ENCODE results near the gene AKAP12. TPM values are rescaled to one million over a fixed set of nuclear protein-coding genes. Genes with fewer than 3 reads are reported as not detected.

The AKAP12 gene
- total RNA-seq, 1 donor from 2014 or later, result 736 TPM

GRCh38 chr6:151205721-151206600 lies 33.8 kb upstream of the AKAP12 start:
- Mint-ChIP-seq H3K36me3 (peaks cover 8% of the 10 kb centered on the region), H3K4me1 (peaks cover 27% of the 10 kb centered on the region), H3K9me3 (peaks cover 22% of the 10 kb centered on the region), H3K27me3 (ENCODE audit: low read depth) (no peaks in the 10 kb centered on the region), H3K4me3 (no peak overlapping the region), H3K27ac (no peak overlapping the region)
- no peak for TF ChIP-seq CTCF (IDR thresholded peaks at IDR 0.05; ENCODE audit: unreplicated experiment)
- DNase-seq (ENCODE audit: low spot score in 2 of 2, unreplicated experiment in 2 of 2), result no peak

DNA sequence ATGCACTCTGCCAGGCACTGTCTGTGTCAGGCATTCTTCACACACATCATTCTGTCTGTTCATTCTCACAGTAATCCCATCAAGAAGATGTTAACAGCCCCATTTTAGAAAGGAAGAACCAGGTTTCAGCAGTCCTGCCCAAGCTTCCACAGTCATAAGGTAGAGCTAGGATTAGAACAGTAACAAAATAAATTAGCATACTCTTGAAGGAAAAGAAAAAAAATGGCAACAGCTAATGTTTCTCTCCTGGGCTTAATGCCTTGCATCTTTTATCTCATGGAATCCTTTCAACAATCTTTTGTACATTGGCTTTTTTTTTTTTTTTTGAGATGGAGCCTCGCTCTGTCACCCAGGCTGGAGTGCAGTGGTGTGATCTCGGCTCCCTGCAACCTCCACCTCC lies 32.1 kb upstream of the AKAP12 start:
- Mint-ChIP-seq H3K4me1 (peaks cover 27% of the 10 kb centered on the region), H3K36me3 (peaks cover 13% of the 10 kb centered on the region), H3K9me3 (peaks cover 24% of the 10 kb centered on the region), H3K4me3 (no peak overlapping the region), H3K27me3 (ENCODE audit: low read depth) (no peaks in the 10 kb centered on the region), H3K27ac (peak overlapping the region; percentile 89)
- DNase-seq (ENCODE audit: low spot score in 2 of 2, unreplicated experiment in 2 of 2), result no peak
- no peak for TF ChIP-seq CTCF (IDR thresholded peaks at IDR 0.05; ENCODE audit: unreplicated experiment)

DNA sequence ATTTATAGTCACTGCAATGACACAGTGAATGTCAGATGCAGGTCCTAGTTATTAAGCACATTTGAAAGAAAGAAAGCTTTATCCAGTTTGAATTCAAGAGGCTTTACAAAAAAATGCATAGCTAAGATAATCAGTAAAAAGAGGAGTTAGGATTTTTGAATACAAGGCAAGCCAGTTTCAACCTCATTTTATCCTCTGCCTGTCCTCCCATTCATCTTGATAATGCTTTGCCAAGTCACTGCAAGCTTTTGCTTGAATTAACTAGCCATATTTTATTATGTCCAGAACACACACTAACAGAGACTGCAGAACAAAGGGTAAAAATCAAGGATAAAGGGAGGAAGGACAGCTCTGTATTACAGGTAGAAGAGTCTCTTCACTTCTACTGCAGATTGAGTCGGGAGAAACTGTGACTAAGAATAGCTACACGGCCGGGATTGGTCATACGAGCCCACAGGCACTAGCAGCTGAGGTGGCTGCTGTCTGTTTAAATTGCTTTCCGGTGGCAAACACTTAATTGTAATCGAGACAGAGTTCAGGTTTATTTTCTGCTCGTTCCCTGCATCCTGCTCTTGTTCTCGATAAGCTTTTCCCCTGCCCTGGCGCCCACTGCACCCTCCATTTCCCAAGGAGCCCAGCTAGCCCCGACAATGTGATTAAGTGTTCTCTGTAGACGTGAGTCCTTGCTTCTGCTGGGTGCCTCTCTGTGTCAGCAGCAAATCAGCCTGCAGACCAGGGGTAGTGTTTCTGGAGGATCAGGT lies 30.5 kb upstream of the AKAP12 start:
- DNase-seq (ENCODE audit: low spot score in 2 of 2, unreplicated experiment in 2 of 2), result no peak
- Mint-ChIP-seq H3K36me3 (peaks cover 19% of the 10 kb centered on the region), H3K27me3 (ENCODE audit: low read depth) (no peaks in the 10 kb centered on the region), H3K4me1 (peaks cover 27% of the 10 kb centered on the region), H3K4me3 (peak overlapping the region; percentile 42), H3K9me3 (peaks cover 23% of the 10 kb centered on the region), H3K27ac (peak overlapping the region; percentile 89)
- TF ChIP-seq CTCF (IDR thresholded peaks at IDR 0.05; ENCODE audit: unreplicated experiment), result no peak

GRCh38 chr6:151211075-151211474 lies 28.7 kb upstream of the AKAP12 start:
- H3K4me3 Mint-ChIP-seq, result no peak overlapping the region
- peaks cover 21% of the 10 kb centered on the region for H3K36me3 Mint-ChIP-seq
- no peak for DNase-seq (ENCODE audit: low spot score in 2 of 2, unreplicated experiment in 2 of 2)
- H3K27ac Mint-ChIP-seq, result no peak overlapping the region
- H3K9me3 Mint-ChIP-seq, result peaks cover 22% of the 10 kb centered on the region
- TF ChIP-seq CTCF (IDR thresholded peaks at IDR 0.05; ENCODE audit: unreplicated experiment), result no peak
- no peaks in the 10 kb centered on the region for H3K27me3 Mint-ChIP-seq (ENCODE audit: low read depth)
- peaks cover 27% of the 10 kb centered on the region for H3K4me1 Mint-ChIP-seq

GRCh38 chr6:151213352-151213751 lies 26.4 kb upstream of the AKAP12 start:
- no peak overlapping the region for H3K27ac Mint-ChIP-seq
- H3K36me3 Mint-ChIP-seq, result peaks cover 18% of the 10 kb centered on the region
- peaks cover 23% of the 10 kb centered on the region for H3K9me3 Mint-ChIP-seq
- no peak for DNase-seq (ENCODE audit: low spot score in 2 of 2, unreplicated experiment in 2 of 2)
- no peak for TF ChIP-seq CTCF (IDR thresholded peaks at IDR 0.05; ENCODE audit: unreplicated experiment)
- no peak overlapping the region for H3K4me3 Mint-ChIP-seq
- peaks cover 23% of the 10 kb centered on the region for H3K4me1 Mint-ChIP-seq
- H3K27me3 Mint-ChIP-seq (ENCODE audit: low read depth), result no peaks in the 10 kb centered on the region
